ENCODE measurements around the gene KCNQ5.
"Not testable (repeated sequence)": the region's sequence is repeated elsewhere in the genome, so short reads cannot be mapped to it uniquely, and the experiment has no call there.

The KCNQ5 gene

DNA sequence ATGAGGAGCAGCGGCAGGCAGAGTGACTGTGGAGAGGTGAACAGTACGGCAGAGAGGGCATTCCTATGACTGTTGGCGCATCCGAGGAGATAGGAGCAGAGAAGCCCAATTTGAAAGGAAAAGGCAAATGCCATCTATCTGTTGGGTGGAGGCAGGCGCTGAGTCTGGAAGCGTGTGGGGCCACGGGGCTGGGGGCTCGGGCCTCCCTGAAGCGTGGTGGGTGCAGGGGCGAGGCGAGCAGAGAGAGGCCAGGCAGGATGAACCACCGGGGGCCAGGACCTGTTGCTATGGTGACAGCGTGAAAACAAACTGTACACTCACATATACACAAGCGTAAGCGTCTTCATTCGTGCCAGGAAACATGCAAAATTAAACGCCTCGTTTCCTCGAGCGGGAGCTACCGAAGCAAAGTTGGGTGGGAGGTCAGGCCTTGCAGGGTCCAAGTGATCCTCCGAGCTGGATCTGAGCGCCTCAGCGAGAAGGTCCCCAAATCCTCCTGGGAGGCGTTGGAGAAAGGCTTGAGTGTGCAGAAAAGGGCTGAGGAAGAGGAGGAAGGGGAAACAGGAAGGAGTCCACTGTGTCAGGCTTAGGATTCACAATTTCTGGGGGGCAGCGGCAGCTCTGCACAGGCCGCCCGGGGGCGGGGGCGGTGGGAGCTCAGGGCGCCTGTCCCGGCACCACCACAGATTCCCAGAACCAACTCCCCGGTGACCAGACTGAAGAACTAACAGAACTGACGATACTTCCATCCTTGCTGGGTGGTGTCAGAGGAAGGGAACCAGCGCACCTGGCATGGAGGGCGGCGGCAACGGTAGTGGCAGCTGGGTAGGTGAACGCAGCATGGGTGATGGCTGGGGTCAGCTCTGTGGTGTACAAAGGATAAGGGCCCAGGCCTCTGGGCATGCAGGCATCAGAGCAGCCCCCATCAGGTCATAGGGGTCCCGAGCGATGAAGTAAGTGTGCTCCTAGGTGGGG is 535.2 kb downstream of the KCNQ5 start:
- Histone ChIP-seq H3K36me3 (ENCODE audit: control insufficient read depth, low read depth, low read length) (no peaks in the 10 kb centered on the region), H3K27ac (ENCODE audit: low read length) (no peak overlapping the region), H3K4me1 (ENCODE audit: control insufficient read depth, low read depth, low read length) (no peaks in the 10 kb centered on the region), H3K9me3 (ENCODE audit: control insufficient read depth, low read depth, low read length) (no peaks in the 10 kb centered on the region), H3K27me3 (ENCODE audit: control insufficient read depth, insufficient read depth, low read length) (no peaks in the 10 kb centered on the region), H3K4me3 (ENCODE audit: low read length) (no peak overlapping the region), H3K9ac (ENCODE audit: low read length) (no peak overlapping the region)

DNA sequence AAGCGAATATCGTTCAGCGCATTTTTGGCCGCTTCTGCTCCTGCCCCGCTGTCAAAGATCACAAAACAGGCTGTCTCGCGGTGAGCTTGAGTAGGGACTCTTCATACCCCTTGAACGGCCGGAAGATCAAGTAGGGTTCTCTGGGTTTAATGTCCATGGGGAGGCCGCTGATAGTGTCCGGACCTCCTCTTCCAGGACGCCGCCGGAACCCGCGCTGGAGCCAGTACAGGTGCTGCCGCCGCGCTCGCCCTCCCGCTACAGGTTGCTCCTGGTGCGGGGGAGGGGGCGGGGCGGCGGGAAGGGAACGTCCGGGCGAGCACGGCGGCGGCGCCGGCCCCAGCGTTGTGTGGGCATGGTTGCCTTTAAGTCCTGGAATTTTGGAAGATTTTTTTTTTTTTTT is 536.0 kb downstream of the KCNQ5 start:
- H3K9ac ChIP-seq (ENCODE audit: low read length) = no peak overlapping the region
- no peaks in the 10 kb centered on the region for H3K27me3 ChIP-seq (ENCODE audit: control insufficient read depth, insufficient read depth, low read length)
- H3K4me1 ChIP-seq (ENCODE audit: control insufficient read depth, low read depth, low read length) = no peaks in the 10 kb centered on the region
- no peaks in the 10 kb centered on the region for H3K9me3 ChIP-seq (ENCODE audit: control insufficient read depth, low read depth, low read length)
- no peak overlapping the region for H3K4me3 ChIP-seq (ENCODE audit: low read length)
- no peak overlapping the region for H3K27ac ChIP-seq (ENCODE audit: low read length)
- no peaks in the 10 kb centered on the region for H3K36me3 ChIP-seq (ENCODE audit: control insufficient read depth, low read depth, low read length)

DNA sequence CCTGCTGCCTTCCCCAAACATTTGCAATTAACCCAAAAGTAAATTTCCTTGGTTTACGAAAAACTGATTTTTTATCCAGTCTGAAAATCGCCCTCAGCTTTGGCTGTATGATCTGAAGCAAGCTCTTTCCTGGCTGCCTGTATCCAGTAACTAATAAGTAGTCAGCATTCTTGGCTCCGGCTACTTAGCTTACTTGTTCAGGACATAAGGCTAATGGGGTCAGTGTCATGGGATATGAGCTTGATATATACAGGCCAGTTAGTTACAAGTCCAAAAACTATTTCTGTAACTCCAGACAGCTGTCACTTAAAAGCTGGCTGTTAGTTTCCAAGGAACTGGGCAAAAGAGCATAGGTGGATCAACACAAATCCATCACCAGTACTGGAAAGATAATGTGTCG is 547.2 kb downstream of the KCNQ5 start:
- Histone ChIP-seq H3K27ac (ENCODE audit: low read length) (no peak overlapping the region), H3K36me3 (ENCODE audit: control insufficient read depth, low read depth, low read length) (no peaks in the 10 kb centered on the region), H3K9ac (ENCODE audit: low read length) (no peak overlapping the region), H3K4me1 (ENCODE audit: control insufficient read depth, low read depth, low read length) (no peaks in the 10 kb centered on the region), H3K27me3 (ENCODE audit: control insufficient read depth, insufficient read depth, low read length) (no peaks in the 10 kb centered on the region), H3K4me3 (ENCODE audit: low read length) (no peak overlapping the region), H3K9me3 (ENCODE audit: control insufficient read depth, low read depth, low read length) (no peaks in the 10 kb centered on the region)

DNA sequence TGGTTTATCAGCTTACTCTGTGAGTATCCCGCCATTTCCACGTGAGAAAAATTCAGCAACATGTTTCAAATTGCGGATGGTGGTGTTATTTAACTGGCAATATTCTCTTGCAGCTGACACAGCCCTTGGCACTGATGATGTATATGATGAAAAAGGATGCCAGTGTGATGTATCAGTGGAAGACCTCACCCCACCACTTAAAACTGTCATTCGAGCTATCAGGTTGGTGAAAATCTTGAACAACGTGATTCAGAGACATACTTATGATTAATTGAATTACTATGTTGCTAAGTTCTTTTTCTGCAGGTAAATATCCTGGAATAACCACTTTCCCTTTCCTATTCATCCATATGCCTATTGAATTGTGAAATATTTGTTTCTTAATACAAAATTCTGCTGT is 547.8 kb downstream of the KCNQ5 start:
- no peak overlapping the region for H3K4me3 ChIP-seq (ENCODE audit: low read length)
- H3K27ac ChIP-seq (ENCODE audit: low read length) = no peak overlapping the region
- H3K36me3 ChIP-seq (ENCODE audit: control insufficient read depth, low read depth, low read length) = no peaks in the 10 kb centered on the region
- no peaks in the 10 kb centered on the region for H3K4me1 ChIP-seq (ENCODE audit: control insufficient read depth, low read depth, low read length)
- H3K9ac ChIP-seq (ENCODE audit: low read length) = no peak overlapping the region
- no peaks in the 10 kb centered on the region for H3K9me3 ChIP-seq (ENCODE audit: control insufficient read depth, low read depth, low read length)
- no peaks in the 10 kb centered on the region for H3K27me3 ChIP-seq (ENCODE audit: control insufficient read depth, insufficient read depth, low read length)

DNA sequence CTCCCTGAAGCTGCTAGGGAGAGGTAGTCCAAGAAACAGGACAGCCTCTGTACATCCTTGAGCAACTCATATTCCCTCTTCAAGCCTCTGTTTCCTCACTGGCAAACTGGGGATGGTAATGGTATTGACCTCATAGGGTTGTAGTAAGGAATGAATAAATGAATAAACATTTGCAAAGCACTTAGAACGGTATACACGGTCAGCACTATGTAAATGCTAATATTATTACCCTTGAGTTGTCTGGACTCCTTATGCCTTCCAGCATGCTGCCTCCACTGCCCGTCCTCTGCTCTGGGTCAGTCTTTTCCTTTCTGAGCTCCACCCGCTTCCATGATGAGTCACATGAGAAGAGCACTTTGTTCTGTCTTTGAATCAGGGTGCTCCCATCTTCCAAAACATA is 552.8 kb downstream of the KCNQ5 start:
- H3K9ac ChIP-seq (ENCODE audit: low read length) = no peak overlapping the region
- no peaks in the 10 kb centered on the region for H3K27me3 ChIP-seq (ENCODE audit: control insufficient read depth, insufficient read depth, low read length)
- H3K9me3 ChIP-seq (ENCODE audit: control insufficient read depth, low read depth, low read length) = no peaks in the 10 kb centered on the region
- no peaks in the 10 kb centered on the region for H3K4me1 ChIP-seq (ENCODE audit: control insufficient read depth, low read depth, low read length)
- H3K27ac ChIP-seq (ENCODE audit: low read length) = no peak overlapping the region
- no peak overlapping the region for H3K4me3 ChIP-seq (ENCODE audit: low read length)
- H3K36me3 ChIP-seq (ENCODE audit: control insufficient read depth, low read depth, low read length) = no peaks in the 10 kb centered on the region

DNA sequence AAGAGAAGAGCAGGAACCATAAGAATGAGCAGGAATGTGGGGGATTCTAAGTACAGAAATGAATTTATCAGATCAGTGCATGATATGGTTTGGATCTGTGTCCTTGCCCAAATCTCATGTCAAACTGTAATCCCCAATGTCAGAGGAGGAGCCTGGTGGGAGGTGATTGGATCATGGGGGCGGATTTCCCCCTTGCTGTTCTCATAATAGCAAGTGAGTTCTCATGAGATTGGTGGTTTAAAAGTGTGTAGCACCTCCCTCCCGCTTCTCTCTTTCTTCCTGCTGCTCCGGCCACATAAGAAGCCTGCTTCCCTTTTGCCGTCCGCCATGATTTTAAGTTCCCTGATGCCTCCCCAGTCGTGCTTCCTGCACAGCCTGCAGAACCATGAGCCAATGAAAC is 554.2 kb downstream of the KCNQ5 start:
- Histone ChIP-seq H3K9me3 (ENCODE audit: control insufficient read depth, low read depth, low read length) (no peaks in the 10 kb centered on the region), H3K4me1 (ENCODE audit: control insufficient read depth, low read depth, low read length) (no peaks in the 10 kb centered on the region), H3K36me3 (ENCODE audit: control insufficient read depth, low read depth, low read length) (no peaks in the 10 kb centered on the region), H3K27me3 (ENCODE audit: control insufficient read depth, insufficient read depth, low read length) (no peaks in the 10 kb centered on the region), H3K4me3 (ENCODE audit: low read length) (no peak overlapping the region), H3K9ac (ENCODE audit: low read length) (no peak overlapping the region), H3K27ac (ENCODE audit: low read length) (no peak overlapping the region)

DNA sequence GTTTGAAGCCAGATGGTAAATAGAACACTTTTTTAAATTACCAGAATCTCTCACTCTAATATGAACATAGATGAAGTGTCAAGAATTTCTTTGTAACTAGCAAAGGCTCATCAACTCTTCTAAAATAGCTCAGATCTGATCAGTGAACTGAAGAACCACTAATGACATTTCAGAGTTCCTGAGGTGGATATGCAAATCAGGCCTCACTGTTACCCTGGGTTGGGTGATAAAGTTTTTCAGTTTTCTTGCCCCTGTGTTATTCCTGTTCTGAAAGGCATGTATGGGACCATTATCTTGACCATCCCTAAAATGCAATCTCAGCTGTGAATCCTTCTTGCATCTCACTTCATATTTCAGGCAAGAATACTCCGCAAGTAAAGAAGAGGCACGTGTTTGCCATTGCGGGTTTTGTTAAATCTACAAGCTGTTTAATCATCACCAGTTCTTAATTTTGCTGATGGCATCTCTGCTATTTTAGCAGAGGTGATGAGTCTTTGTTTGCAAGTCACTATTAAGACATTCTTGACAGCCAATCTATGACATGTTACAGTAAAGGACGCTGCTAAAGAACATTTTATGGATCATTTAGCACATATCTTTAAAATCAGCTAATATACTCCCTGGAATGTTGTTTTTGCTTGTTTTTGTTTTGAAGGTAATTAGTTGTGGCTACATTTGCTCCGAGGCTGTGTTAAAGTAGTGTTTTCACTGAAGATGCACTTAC is 555.5 kb downstream of the KCNQ5 start:
- Histone ChIP-seq H3K36me3 (ENCODE audit: control insufficient read depth, low read depth, low read length) (no peaks in the 10 kb centered on the region), H3K4me3 (ENCODE audit: low read length) (no peak overlapping the region), H3K9ac (ENCODE audit: low read length) (no peak overlapping the region), H3K27me3 (ENCODE audit: control insufficient read depth, insufficient read depth, low read length) (no peaks in the 10 kb centered on the region), H3K9me3 (ENCODE audit: control insufficient read depth, low read depth, low read length) (no peaks in the 10 kb centered on the region), H3K27ac (ENCODE audit: low read length) (no peak overlapping the region), H3K4me1 (ENCODE audit: control insufficient read depth, low read depth, low read length) (no peaks in the 10 kb centered on the region)

DNA sequence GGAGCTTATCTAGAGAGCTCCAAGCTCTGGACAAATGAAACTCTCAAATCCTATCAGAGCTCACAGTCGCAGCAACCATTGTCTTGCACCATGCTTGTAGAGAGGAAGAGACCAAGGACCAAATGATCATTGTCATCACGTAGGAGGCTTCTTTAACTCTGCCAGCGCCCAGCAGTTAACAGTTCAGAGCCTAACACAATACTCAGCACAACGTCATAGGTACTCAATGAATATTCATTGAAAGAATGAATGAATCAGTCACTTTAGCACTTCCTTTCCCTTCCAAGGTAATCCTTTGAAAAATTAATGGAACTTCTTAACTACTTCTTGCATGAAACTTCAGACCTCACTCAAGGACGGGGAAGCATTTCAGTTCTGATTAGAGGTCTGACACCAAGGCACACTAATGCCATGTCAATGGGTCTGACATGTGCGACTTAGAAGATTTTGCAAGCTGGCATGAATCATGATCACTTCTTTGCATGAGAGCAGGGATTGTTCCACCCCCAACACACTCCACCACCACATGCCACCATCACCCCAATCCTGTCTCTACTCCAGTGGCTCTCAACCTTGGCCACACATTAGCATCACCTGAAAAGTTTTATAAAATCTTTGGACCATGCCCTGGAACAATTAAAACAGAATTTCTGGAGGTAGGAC is 558.3 kb downstream of the KCNQ5 start:
- no peak overlapping the region for H3K4me3 ChIP-seq (ENCODE audit: low read length)
- H3K36me3 ChIP-seq (ENCODE audit: control insufficient read depth, low read depth, low read length) = no peaks in the 10 kb centered on the region
- H3K27ac ChIP-seq (ENCODE audit: low read length) = no peak overlapping the region
- H3K9me3 ChIP-seq (ENCODE audit: control insufficient read depth, low read depth, low read length) = no peaks in the 10 kb centered on the region
- no peaks in the 10 kb centered on the region for H3K27me3 ChIP-seq (ENCODE audit: control insufficient read depth, insufficient read depth, low read length)
- no peak overlapping the region for H3K9ac ChIP-seq (ENCODE audit: low read length)
- no peaks in the 10 kb centered on the region for H3K4me1 ChIP-seq (ENCODE audit: control insufficient read depth, low read depth, low read length)

DNA sequence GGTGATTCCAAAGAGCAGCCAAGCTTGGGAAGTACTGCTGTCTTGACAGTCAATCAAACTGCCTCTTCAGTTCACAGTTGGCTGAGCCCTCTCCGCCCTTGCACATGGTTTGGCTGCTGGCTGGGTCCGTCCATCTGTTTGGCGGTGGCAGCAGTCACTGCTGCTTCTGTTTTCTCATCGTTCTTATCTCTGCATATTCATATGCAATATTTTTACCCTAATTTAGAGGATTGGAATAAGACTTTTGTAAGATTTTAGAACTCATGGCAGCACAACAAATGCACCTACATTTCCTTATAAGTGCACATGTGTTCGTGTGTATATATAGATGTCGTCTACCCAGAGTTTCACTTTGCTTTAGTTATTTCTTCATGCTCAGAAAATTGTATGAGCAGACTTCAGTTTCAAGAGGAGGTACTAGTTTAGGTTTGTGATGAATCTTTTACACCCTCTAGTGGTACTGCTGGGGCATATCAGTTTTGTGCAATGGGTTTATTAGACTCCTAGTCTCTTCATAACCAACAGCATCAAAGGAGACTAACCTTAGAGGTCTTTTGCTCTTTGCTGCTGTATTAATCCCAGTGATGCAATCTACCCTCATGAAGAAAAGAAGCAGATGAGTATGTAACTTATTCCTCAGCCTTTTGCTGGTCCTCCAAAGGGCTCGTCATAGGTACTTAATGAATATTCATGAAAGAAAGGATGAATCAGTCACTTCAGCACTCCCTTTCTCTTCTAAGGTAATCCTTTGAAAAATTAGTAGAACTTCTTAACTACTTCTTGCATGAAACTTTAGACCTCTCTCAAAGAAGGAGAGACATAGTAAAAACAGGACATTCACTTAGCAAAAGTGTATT is 559.1 kb downstream of the KCNQ5 start:
- H3K4me1 ChIP-seq (ENCODE audit: control insufficient read depth, low read depth, low read length) = no peaks in the 10 kb centered on the region
- no peaks in the 10 kb centered on the region for H3K9me3 ChIP-seq (ENCODE audit: control insufficient read depth, low read depth, low read length)
- no peaks in the 10 kb centered on the region for H3K27me3 ChIP-seq (ENCODE audit: control insufficient read depth, insufficient read depth, low read length)
- no peak overlapping the region for H3K9ac ChIP-seq (ENCODE audit: low read length)
- no peak overlapping the region for H3K27ac ChIP-seq (ENCODE audit: low read length)
- H3K36me3 ChIP-seq (ENCODE audit: control insufficient read depth, low read depth, low read length) = no peaks in the 10 kb centered on the region
- no peak overlapping the region for H3K4me3 ChIP-seq (ENCODE audit: low read length)

DNA sequence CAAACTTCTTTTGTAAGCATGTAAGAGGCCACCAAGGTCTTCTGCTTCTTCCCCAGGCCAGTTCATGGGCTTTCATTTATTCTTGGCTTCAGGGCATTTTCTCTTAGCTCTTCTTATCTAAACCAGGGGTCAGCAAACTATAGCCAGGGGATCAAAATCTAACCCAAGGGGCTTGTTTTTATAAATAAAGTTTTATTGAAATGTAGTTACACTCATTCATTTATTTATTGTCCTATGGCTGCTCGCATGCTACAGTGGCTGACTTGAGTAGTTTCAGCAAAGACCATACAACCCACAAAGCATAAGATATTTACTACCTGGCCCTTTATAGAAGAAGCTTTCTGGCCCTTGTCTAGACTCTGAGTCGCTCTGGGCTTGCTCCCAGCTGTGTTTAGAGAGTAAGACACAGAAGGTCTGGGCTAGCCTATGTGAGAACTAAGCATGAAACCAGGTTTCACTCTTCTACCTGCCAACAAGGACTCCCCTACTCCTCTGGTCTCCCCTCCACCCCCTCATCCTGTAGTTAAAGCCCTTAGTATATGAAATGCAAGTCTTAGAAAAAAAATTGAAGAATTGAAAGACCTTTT is 560.2 kb downstream of the KCNQ5 start:
- H3K27me3 ChIP-seq (ENCODE audit: control insufficient read depth, insufficient read depth, low read length) = no peaks in the 10 kb centered on the region
- H3K9ac ChIP-seq (ENCODE audit: low read length) = no peak overlapping the region
- no peak overlapping the region for H3K4me3 ChIP-seq (ENCODE audit: low read length)
- no peaks in the 10 kb centered on the region for H3K36me3 ChIP-seq (ENCODE audit: control insufficient read depth, low read depth, low read length)
- H3K4me1 ChIP-seq (ENCODE audit: control insufficient read depth, low read depth, low read length) = no peaks in the 10 kb centered on the region
- H3K9me3 ChIP-seq (ENCODE audit: control insufficient read depth, low read depth, low read length) = no peaks in the 10 kb centered on the region
- H3K27ac ChIP-seq (ENCODE audit: low read length) = no peak overlapping the region

DNA sequence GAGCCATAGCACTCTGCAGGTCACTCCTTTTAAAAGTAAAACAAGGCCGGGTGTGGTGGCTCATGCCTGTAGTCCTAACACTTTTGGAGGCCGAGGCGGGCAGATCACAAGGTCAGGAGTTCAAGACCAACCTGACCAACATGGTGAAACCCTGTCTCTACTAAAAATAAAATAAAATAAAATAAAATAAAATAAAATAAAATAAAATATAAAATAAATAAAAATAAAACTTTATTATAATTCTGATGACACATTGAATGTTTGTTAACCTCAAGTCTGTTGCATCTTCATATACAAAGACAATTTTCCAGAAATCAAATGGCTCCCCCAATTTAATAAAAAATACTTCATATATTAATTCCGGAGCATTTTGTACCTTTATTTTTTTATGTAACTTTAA is 571.4 kb downstream of the KCNQ5 start:
- not testable (repeated sequence) for H3K27ac ChIP-seq (ENCODE audit: low read length); H3K4me1 ChIP-seq (ENCODE audit: control insufficient read depth, low read depth, low read length); H3K9me3 ChIP-seq (ENCODE audit: control insufficient read depth, low read depth, low read length); H3K27me3 ChIP-seq (ENCODE audit: control insufficient read depth, insufficient read depth, low read length); H3K4me3 ChIP-seq (ENCODE audit: low read length); H3K9ac ChIP-seq (ENCODE audit: low read length); H3K36me3 ChIP-seq (ENCODE audit: control insufficient read depth, low read depth, low read length)

Measured in iPS-18a (cell line).